H9 (cell line): ENCODE results near the gene PON2. TPM values are rescaled to one million over a fixed set of nuclear protein-coding genes. Genes with fewer than 3 reads are reported as not detected.

ENCODE experiments used
- DNase-seq: peaks from one replicate; pipeline ENCODE4 v3.0.0-alpha.2; 2017
- H2AFZ ChIP-seq: one replicate; pipeline ENCODE4 v1.6.1; 2013; ENCODE audit warnings: mild to moderate bottlenecking, low read length, control low read depth, moderate library complexity
- H2AK5ac ChIP-seq: 2 replicates; pipeline ENCODE4 v1.6.1; 2013; ENCODE audit warnings: low read length, control low read depth, mixed read lengths; ENCODE audit not compliant: insufficient read length
- H2BK120ac ChIP-seq: one replicate; pipeline ENCODE4 v1.6.1; 2013; ENCODE audit warnings: low read depth, mild to moderate bottlenecking, low read length, control low read depth, inconsistent platforms; ENCODE audit not compliant: poor library complexity, severe bottlenecking
- H2BK12ac ChIP-seq: 2 replicates; pipeline ENCODE4 v1.6.1; 2013; ENCODE audit warnings: low read length, control low read depth, mixed read lengths, low read depth; ENCODE audit not compliant: insufficient read length
- H2BK15ac ChIP-seq: 2 replicates; pipeline ENCODE4 v1.6.1; 2013; ENCODE audit warnings: low read depth, low read length, control low read depth
- H2BK20ac ChIP-seq: one replicate; pipeline ENCODE4 v1.6.1; 2013; ENCODE audit warnings: low read depth, mild to moderate bottlenecking, low read length, control low read depth, inconsistent platforms; ENCODE audit not compliant: poor library complexity, severe bottlenecking
- H2BK5ac ChIP-seq: 2 replicates; pipeline ENCODE4 v1.6.1; 2013; ENCODE audit warnings: low read length, control low read depth, mixed read lengths; ENCODE audit not compliant: insufficient read length
- H3K14ac ChIP-seq: 2 replicates; pipeline ENCODE4 v1.6.1; 2013; ENCODE audit warnings: low read length, control low read depth; ENCODE audit not compliant: insufficient read depth
- H3K18ac ChIP-seq: 2 replicates; pipeline ENCODE4 v1.6.1; 2013; ENCODE audit warnings: low read depth, mild to moderate bottlenecking, mixed read lengths, low read length, control low read depth; ENCODE audit not compliant: insufficient read length
- H3K23ac ChIP-seq: 2 replicates; pipeline ENCODE4 v1.6.1; 2013; ENCODE audit warnings: low read length, control low read depth, mixed read lengths, low read depth; ENCODE audit not compliant: insufficient read length
- H3K23me2 ChIP-seq: 2 replicates; pipeline ENCODE4 v1.6.1; 2013; ENCODE audit warnings: low read depth, mild to moderate bottlenecking, mixed read lengths, low read length, control low read depth; ENCODE audit not compliant: insufficient read length, poor library complexity, severe bottlenecking
- H3K27ac ChIP-seq: 2 replicates; pipeline ENCODE4 v1.5.1; 2013; ENCODE audit warnings: low read length, control low read depth, mixed read lengths, low read depth; ENCODE audit not compliant: insufficient read length
- H3K27me3 ChIP-seq: 2 replicates; pipeline ENCODE4 v1.6.1; 2013; ENCODE audit warnings: low read length, control low read depth, inconsistent platforms; ENCODE audit not compliant: insufficient read depth
- H3K4ac ChIP-seq: 2 replicates; pipeline ENCODE4 v1.6.1; 2013; ENCODE audit warnings: low read depth, mild to moderate bottlenecking, control low read depth, inconsistent platforms, low read length, moderate library complexity
- H3K4me1 ChIP-seq: 2 replicates; pipeline ENCODE4 v1.6.1; 2013; ENCODE audit warnings: low read length, control low read depth, inconsistent platforms; ENCODE audit not compliant: insufficient read depth
- H3K4me2 ChIP-seq: 2 replicates; pipeline ENCODE4 v1.6.1; 2013; ENCODE audit warnings: low read length, control low read depth, mixed read lengths; ENCODE audit not compliant: insufficient read length, insufficient read depth
- H3K56ac ChIP-seq: 2 replicates; pipeline ENCODE4 v1.6.1; 2013; ENCODE audit warnings: low read depth, mild to moderate bottlenecking, mixed read lengths, low read length, control low read depth; ENCODE audit not compliant: insufficient read length
- H3K79me1 ChIP-seq: 2 replicates; pipeline ENCODE4 v1.6.1; 2013; ENCODE audit warnings: low read depth, mild to moderate bottlenecking, moderate library complexity, low read length, control low read depth, inconsistent platforms; ENCODE audit not compliant: insufficient read depth, poor library complexity, severe bottlenecking
- H3K79me2 ChIP-seq: 2 replicates; pipeline ENCODE4 v1.6.1; 2013; ENCODE audit warnings: low read length, control low read depth, inconsistent platforms; ENCODE audit not compliant: insufficient read depth
- H3K9ac ChIP-seq: 2 replicates; pipeline ENCODE4 v1.6.1; 2013; ENCODE audit warnings: low read length, control low read depth, mixed read lengths; ENCODE audit not compliant: insufficient read length; ENCODE audit errors: extremely low read depth
- H3K9me3 ChIP-seq: one replicate; pipeline ENCODE4 v1.6.1; 2013; ENCODE audit warnings: low read depth, low read length, inconsistent platforms; ENCODE audit not compliant: control insufficient read depth
- H3T11ph ChIP-seq: one replicate; pipeline ENCODE4 v1.6.1; 2013; ENCODE audit warnings: mild to moderate bottlenecking, low read length, control low read depth, inconsistent platforms
- H4K20me1 ChIP-seq: one replicate; pipeline ENCODE4 v1.6.1; 2013; ENCODE audit not compliant: control insufficient read depth, insufficient read length, insufficient read depth
- H4K5ac ChIP-seq: 2 replicates; pipeline ENCODE4 v1.6.1; 2013; ENCODE audit warnings: low read depth, mild to moderate bottlenecking, mixed read lengths, low read length, control low read depth; ENCODE audit not compliant: insufficient read length
- H4K8ac ChIP-seq: replicated peaks from 2 replicates; pipeline ENCODE4 v1.6.1; 2013; ENCODE audit warnings: low read length, control low read depth, mixed read lengths, low read depth; ENCODE audit not compliant: insufficient read length
- H4K91ac ChIP-seq: 2 replicates; pipeline ENCODE4 v1.6.1; 2013; ENCODE audit warnings: low read depth, mild to moderate bottlenecking, moderate library complexity, mixed read lengths, low read length, control low read depth; ENCODE audit not compliant: insufficient read length
- H3K27ac Mint-ChIP-seq, 3 experiments: 2 replicates in 2 of 3; 3 replicates in 1 of 3; pipeline ENCODE4 v1.8.0; 2020 to 2021; ENCODE audit warnings: mixed read lengths in 3 of 3, mild to moderate bottlenecking in 1 of 3, moderate library complexity in 1 of 3
- H3K27me3 Mint-ChIP-seq: 2 replicates; pipeline ENCODE4 v1.8.0; 2021; ENCODE audit warnings: low read depth, mild to moderate bottlenecking, moderate library complexity, mixed read lengths
- H3K36me3 Mint-ChIP-seq, 3 experiments: 2 replicates in 2 of 3; 3 replicates in 1 of 3; pipeline ENCODE4 v1.8.0; 2020 to 2021; ENCODE audit warnings: low read depth in 3 of 3, mixed read lengths in 3 of 3; ENCODE audit not compliant: insufficient read depth in 1 of 3
- H3K4me1 Mint-ChIP-seq, 2 experiments: 2 replicates each; pipeline ENCODE4 v1.8.0; 2020; ENCODE audit warnings: mixed read lengths in 2 of 2
- H3K4me3 Mint-ChIP-seq, 2 experiments: 2 replicates in 1 of 2; 3 replicates in 1 of 2; pipeline ENCODE4 v1.8.0; 2020 to 2021; ENCODE audit warnings: mild to moderate bottlenecking in 2 of 2, mixed read lengths in 2 of 2, moderate library complexity in 1 of 2
- H3K9me3 Mint-ChIP-seq, 2 experiments: 2 replicates in 1 of 2; 3 replicates in 1 of 2; pipeline ENCODE4 v1.8.0; 2020; ENCODE audit warnings: mild to moderate bottlenecking in 2 of 2, mixed read lengths in 2 of 2, moderate library complexity in 1 of 2
- WGBS: extraction: QIAGEN DNeasy Blood & Tissue Kit; methylation state at CpG from one replicate; pipeline ENCODE4 v1.1.7; 2013; ENCODE audit warnings: missing lambda C conversion rate, low lambda C conversion rate, mixed read lengths; ENCODE audit not compliant: insufficient read length; ENCODE audit errors: extremely low coverage; 5-methylcytosine and 5-hydroxymethylcytosine counted together
- total RNA-seq: library from RNA; stranded (reverse); gene quantifications from 2 replicates; pipeline ENCODE4 v1.2.1, GENCODE V29; 2021
- TF ChIP-seq, protein P1 (sequence below): fragments of 200-600 bp; sonication (generic); conservative IDR thresholded peaks from 3 replicates; pipeline ENCODE4 v1.8.0; 2021; ENCODE audit warnings: antibody characterized with exemption, mild to moderate bottlenecking

Gene PON2
- total RNA-seq, 1 experiment from 2014 or later, result 26.7 TPM

DNA sequence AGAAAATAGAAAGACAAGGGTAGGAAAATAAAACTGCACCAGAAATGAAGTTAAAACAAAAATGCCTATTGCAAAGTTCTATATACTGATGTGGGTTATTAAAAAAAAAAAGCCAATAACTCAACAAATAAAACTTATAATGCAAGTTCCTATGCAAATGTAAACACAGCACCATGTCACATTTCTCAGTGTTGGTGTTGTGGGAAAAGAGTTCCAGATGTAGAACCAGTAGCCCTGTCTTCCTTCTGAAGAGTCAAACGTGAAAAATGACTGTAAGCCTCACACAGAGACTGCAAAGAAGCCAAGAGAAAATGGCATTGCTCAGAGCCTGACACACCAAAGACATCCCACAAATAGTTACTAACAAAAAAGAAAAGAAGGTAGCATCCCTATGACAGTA lies 10.1 kb downstream of the PON2 start:
- Histone ChIP-seq H2AK5ac (no peak overlapping the region), H2BK20ac (no peak overlapping the region), H3K4me1 (no peaks in the 10 kb centered on the region; the same call in 1 of the 2 replicates), H2BK120ac (no peak overlapping the region), H4K5ac (no peak overlapping the region), H4K20me1 (no peaks in the 10 kb centered on the region), H2BK12ac (no peak overlapping the region), H3K4me2 (no peak overlapping the region), H3K79me1 (no peaks in the 10 kb centered on the region), H3K14ac (no peak overlapping the region), H3K23ac (no peak overlapping the region), H2AFZ (no peak overlapping the region), H4K91ac (no peak overlapping the region), H3K23me2 (no peaks in the 10 kb centered on the region), H3K9me3 (no peaks in the 10 kb centered on the region), H3K56ac (no peak overlapping the region), H3T11ph (no peak overlapping the region), H4K8ac (no peak overlapping the region), H3K9ac (no peak overlapping the region), H2BK15ac (no peak overlapping the region), H3K27me3 (no peaks in the 10 kb centered on the region; the same call in 1 of the 2 replicates), H3K27ac (no peak overlapping the region), H3K79me2 (no peaks in the 10 kb centered on the region), H3K4ac (no peak overlapping the region), H2BK5ac (no peak overlapping the region), H3K18ac (no peak overlapping the region)
- no peak for DNase-seq
- no CpG with 5 or more reads among the region's 1 CpG for WGBS
- Mint-ChIP-seq H3K9me3 (no peaks in the 10 kb centered on the region), H3K27me3 (no peaks in the 10 kb centered on the region), H3K36me3 (peaks cover 15 to 22% (median 16%) of the 10 kb centered on the region in 3 experiments), H3K27ac (no peak overlapping the region; a peak in 1 of 7 replicates), H3K4me3 (no peak overlapping the region), H3K4me1 (peaks cover 26 to 28% of the 10 kb centered on the region in 2 experiments)
- TF ChIP-seq, protein P1, sequence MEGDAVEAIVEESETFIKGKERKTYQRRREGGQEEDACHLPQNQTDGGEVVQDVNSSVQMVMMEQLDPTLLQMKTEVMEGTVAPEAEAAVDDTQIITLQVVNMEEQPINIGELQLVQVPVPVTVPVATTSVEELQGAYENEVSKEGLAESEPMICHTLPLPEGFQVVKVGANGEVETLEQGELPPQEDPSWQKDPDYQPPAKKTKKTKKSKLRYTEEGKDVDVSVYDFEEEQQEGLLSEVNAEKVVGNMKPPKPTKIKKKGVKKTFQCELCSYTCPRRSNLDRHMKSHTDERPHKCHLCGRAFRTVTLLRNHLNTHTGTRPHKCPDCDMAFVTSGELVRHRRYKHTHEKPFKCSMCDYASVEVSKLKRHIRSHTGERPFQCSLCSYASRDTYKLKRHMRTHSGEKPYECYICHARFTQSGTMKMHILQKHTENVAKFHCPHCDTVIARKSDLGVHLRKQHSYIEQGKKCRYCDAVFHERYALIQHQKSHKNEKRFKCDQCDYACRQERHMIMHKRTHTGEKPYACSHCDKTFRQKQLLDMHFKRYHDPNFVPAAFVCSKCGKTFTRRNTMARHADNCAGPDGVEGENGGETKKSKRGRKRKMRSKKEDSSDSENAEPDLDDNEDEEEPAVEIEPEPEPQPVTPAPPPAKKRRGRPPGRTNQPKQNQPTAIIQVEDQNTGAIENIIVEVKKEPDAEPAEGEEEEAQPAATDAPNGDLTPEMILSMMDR, result no peak
